ENCODE data around the gene APCDD1. TPM values are rescaled to one million over a fixed set of nuclear protein-coding genes. Genes with fewer than 3 reads are reported as not detected.

Gene APCDD1
- total and polyA plus RNA-seq, 2 experiments from 2014 or later = 0.31 to 1.0 TPM

DNA sequence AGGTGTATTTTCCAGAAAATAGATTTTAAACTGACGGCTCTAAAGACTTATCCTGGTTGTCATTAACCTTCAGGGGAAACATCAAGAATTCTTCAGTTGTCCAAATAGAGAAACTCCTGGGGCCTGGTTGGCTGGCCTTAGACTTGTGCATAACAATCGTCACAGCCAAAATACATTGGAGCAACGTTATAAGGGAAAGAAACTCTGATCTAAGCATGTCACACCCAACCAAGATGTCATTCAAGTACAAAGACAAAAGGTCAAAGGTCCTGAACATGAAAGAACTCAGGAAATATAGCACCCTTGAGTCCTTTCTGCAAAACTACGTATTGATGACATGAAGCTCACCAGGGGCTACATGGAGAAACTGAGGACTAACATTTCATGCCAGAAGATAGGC, 23.8 kb upstream of the APCDD1 start:
- H3K36me3 ChIP-seq (ENCODE audit: insufficient read depth) = no peaks in the 10 kb centered on the region
- no peak overlapping the region for H3K27ac Mint-ChIP-seq

More for the DNA sequence above, 23.8 kb upstream of the APCDD1 start:
- H3K36me3 Mint-ChIP-seq (ENCODE audit: low read depth) = no peaks in the 10 kb centered on the region
- H3K9me2 ChIP-seq (ENCODE audit: insufficient read depth) = no peaks in the 10 kb centered on the region; the same call in 1 of the 2 replicates
- TF ChIP-seq EZH2 (IDR thresholded peaks at IDR 0.05; ENCODE audit: low read depth, unreplicated experiment) = no peak
- no peak for TF ChIP-seq NANOG (IDR thresholded peaks at IDR 0.05; ENCODE audit: borderline replicate concordance)
- no peak for TF ChIP-seq JUNB (IDR thresholded peaks at IDR 0.05; ENCODE audit: unreplicated experiment)
- TF ChIP-seq, protein P1, sequence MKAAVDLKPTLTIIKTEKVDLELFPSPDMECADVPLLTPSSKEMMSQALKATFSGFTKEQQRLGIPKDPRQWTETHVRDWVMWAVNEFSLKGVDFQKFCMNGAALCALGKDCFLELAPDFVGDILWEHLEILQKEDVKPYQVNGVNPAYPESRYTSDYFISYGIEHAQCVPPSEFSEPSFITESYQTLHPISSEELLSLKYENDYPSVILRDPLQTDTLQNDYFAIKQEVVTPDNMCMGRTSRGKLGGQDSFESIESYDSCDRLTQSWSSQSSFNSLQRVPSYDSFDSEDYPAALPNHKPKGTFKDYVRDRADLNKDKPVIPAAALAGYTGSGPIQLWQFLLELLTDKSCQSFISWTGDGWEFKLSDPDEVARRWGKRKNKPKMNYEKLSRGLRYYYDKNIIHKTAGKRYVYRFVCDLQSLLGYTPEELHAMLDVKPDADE (IDR thresholded peaks at IDR 0.05) = no peak
- no peak for TF ChIP-seq POLR2AphosphoS5 (IDR thresholded peaks at IDR 0.05; ENCODE audit: low read depth)
- TF ChIP-seq, protein P2, sequence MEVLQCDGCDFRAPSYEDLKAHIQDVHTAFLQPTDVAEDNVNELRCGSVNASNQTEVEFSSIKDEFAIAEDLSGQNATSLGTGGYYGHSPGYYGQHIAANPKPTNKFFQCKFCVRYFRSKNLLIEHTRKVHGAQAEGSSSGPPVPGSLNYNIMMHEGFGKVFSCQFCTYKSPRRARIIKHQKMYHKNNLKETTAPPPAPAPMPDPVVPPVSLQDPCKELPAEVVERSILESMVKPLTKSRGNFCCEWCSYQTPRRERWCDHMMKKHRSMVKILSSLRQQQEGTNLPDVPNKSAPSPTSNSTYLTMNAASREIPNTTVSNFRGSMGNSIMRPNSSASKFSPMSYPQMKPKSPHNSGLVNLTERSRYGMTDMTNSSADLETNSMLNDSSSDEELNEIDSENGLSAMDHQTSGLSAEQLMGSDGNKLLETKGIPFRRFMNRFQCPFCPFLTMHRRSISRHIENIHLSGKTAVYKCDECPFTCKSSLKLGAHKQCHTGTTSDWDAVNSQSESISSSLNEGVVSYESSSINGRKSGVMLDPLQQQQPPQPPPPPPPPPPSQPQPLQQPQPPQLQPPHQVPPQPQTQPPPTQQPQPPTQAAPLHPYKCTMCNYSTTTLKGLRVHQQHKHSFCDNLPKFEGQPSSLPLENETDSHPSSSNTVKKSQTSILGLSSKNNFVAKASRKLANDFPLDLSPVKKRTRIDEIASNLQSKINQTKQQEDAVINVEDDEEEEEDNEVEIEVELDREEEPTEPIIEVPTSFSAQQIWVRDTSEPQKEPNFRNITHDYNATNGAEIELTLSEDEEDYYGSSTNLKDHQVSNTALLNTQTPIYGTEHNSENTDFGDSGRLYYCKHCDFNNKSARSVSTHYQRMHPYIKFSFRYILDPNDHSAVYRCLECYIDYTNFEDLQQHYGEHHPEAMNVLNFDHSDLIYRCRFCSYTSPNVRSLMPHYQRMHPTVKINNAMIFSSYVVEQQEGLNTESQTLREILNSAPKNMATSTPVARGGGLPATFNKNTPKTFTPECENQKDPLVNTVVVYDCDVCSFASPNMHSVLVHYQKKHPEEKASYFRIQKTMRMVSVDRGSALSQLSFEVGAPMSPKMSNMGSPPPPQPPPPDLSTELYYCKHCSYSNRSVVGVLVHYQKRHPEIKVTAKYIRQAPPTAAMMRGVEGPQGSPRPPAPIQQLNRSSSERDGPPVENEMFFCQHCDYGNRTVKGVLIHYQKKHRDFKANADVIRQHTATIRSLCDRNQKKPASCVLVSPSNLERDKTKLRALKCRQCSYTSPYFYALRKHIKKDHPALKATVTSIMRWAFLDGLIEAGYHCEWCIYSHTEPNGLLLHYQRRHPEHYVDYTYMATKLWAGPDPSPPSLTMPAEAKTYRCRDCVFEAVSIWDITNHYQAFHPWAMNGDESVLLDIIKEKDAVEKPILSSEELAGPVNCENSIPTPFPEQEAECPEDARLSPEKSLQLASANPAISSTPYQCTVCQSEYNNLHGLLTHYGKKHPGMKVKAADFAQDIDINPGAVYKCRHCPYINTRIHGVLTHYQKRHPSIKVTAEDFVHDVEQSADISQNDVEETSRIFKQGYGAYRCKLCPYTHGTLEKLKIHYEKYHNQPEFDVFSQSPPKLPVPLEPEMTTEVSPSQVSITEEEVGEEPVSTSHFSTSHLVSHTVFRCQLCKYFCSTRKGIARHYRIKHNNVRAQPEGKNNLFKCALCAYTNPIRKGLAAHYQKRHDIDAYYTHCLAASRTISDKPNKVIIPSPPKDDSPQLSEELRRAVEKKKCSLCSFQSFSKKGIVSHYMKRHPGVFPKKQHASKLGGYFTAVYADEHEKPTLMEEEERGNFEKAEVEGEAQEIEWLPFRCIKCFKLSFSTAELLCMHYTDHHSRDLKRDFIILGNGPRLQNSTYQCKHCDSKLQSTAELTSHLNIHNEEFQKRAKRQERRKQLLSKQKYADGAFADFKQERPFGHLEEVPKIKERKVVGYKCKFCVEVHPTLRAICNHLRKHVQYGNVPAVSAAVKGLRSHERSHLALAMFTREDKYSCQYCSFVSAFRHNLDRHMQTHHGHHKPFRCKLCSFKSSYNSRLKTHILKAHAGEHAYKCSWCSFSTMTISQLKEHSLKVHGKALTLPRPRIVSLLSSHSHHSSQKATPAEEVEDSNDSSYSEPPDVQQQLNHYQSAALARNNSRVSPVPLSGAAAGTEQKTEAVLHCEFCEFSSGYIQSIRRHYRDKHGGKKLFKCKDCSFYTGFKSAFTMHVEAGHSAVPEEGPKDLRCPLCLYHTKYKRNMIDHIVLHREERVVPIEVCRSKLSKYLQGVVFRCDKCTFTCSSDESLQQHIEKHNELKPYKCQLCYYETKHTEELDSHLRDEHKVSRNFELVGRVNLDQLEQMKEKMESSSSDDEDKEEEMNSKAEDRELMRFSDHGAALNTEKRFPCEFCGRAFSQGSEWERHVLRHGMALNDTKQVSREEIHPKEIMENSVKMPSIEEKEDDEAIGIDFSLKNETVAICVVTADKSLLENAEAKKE (CRISPR knock-in tag; IDR thresholded peaks at IDR 0.05) = no peak
- TF ChIP-seq EZH2phosphoT487 (IDR thresholded peaks at IDR 0.05; ENCODE audit: unreplicated experiment) = no peak
- no peak for TF ChIP-seq ZNF114 (CRISPR knock-in tag; IDR thresholded peaks at IDR 0.05)
- TF ChIP-seq, protein P3, sequence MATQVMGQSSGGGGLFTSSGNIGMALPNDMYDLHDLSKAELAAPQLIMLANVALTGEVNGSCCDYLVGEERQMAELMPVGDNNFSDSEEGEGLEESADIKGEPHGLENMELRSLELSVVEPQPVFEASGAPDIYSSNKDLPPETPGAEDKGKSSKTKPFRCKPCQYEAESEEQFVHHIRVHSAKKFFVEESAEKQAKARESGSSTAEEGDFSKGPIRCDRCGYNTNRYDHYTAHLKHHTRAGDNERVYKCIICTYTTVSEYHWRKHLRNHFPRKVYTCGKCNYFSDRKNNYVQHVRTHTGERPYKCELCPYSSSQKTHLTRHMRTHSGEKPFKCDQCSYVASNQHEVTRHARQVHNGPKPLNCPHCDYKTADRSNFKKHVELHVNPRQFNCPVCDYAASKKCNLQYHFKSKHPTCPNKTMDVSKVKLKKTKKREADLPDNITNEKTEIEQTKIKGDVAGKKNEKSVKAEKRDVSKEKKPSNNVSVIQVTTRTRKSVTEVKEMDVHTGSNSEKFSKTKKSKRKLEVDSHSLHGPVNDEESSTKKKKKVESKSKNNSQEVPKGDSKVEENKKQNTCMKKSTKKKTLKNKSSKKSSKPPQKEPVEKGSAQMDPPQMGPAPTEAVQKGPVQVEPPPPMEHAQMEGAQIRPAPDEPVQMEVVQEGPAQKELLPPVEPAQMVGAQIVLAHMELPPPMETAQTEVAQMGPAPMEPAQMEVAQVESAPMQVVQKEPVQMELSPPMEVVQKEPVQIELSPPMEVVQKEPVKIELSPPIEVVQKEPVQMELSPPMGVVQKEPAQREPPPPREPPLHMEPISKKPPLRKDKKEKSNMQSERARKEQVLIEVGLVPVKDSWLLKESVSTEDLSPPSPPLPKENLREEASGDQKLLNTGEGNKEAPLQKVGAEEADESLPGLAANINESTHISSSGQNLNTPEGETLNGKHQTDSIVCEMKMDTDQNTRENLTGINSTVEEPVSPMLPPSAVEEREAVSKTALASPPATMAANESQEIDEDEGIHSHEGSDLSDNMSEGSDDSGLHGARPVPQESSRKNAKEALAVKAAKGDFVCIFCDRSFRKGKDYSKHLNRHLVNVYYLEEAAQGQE (IDR thresholded peaks at IDR 0.05; ENCODE audit: unreplicated experiment) = no peak
- no peak for TF ChIP-seq ZNF331 (CRISPR knock-in tag; IDR thresholded peaks at IDR 0.05; ENCODE audit: low read depth)
- no peak for TF ChIP-seq CREB1 (CRISPR knock-in tag; IDR thresholded peaks at IDR 0.05; ENCODE audit: low read depth)
- no peak for TF ChIP-seq STAT1 (IDR thresholded peaks at IDR 0.05; ENCODE audit: unreplicated experiment)
- TF ChIP-seq, protein P4, sequence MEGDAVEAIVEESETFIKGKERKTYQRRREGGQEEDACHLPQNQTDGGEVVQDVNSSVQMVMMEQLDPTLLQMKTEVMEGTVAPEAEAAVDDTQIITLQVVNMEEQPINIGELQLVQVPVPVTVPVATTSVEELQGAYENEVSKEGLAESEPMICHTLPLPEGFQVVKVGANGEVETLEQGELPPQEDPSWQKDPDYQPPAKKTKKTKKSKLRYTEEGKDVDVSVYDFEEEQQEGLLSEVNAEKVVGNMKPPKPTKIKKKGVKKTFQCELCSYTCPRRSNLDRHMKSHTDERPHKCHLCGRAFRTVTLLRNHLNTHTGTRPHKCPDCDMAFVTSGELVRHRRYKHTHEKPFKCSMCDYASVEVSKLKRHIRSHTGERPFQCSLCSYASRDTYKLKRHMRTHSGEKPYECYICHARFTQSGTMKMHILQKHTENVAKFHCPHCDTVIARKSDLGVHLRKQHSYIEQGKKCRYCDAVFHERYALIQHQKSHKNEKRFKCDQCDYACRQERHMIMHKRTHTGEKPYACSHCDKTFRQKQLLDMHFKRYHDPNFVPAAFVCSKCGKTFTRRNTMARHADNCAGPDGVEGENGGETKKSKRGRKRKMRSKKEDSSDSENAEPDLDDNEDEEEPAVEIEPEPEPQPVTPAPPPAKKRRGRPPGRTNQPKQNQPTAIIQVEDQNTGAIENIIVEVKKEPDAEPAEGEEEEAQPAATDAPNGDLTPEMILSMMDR (conservative IDR thresholded peaks at IDR 0.05; ENCODE audit: low read depth in 2 of 2) = no peak
- H3K4me1 ChIP-seq (ENCODE audit: insufficient read depth) = no peaks in the 10 kb centered on the region
- no peak overlapping the region for H2AFZ ChIP-seq
- H3F3A ChIP-seq (replicated peaks; ENCODE audit: low read depth) = no peaks in the 10 kb centered on the region
- no peak for ATAC-seq
- H3K9me3 Mint-ChIP-seq = no peaks in the 10 kb centered on the region
- H3K27ac ChIP-seq (ENCODE audit: low read depth) = no peak overlapping the region
- no peak overlapping the region for H3K4me3 ChIP-seq
- no peaks in the 10 kb centered on the region for H4K20me1 ChIP-seq (replicated peaks; ENCODE audit: insufficient read depth)
- H3K4me1 Mint-ChIP-seq = no peaks in the 10 kb centered on the region
- no peaks in the 10 kb centered on the region for H3K79me2 ChIP-seq (replicated peaks; ENCODE audit: insufficient read depth)
- H3K4me3 Mint-ChIP-seq = no peak overlapping the region; the same call in 2 of the 3 replicates
- DNase-seq (ENCODE audit: low spot score) = no peak
- no peaks in the 10 kb centered on the region for H3K27me3 ChIP-seq (ENCODE audit: insufficient read depth)
- peaks cover 4% of the 10 kb centered on the region for H3K27me3 Mint-ChIP-seq (ENCODE audit: insufficient read depth, low read depth, poor library complexity)
- no peak overlapping the region for H3K4me2 ChIP-seq

All from GM23338 (cell line).